ENCODE data around the gene CUEDC1. TPM values are rescaled to one million over a fixed set of nuclear protein-coding genes. Genes with fewer than 3 reads are reported as not detected.

Gene CUEDC1
- total and polyA plus RNA-seq, 2 of the 13 experiments (the other 11 are each of a cell fraction or from before 2014, with no cell fraction given) = 7.4 to 12.9 TPM

DNA sequence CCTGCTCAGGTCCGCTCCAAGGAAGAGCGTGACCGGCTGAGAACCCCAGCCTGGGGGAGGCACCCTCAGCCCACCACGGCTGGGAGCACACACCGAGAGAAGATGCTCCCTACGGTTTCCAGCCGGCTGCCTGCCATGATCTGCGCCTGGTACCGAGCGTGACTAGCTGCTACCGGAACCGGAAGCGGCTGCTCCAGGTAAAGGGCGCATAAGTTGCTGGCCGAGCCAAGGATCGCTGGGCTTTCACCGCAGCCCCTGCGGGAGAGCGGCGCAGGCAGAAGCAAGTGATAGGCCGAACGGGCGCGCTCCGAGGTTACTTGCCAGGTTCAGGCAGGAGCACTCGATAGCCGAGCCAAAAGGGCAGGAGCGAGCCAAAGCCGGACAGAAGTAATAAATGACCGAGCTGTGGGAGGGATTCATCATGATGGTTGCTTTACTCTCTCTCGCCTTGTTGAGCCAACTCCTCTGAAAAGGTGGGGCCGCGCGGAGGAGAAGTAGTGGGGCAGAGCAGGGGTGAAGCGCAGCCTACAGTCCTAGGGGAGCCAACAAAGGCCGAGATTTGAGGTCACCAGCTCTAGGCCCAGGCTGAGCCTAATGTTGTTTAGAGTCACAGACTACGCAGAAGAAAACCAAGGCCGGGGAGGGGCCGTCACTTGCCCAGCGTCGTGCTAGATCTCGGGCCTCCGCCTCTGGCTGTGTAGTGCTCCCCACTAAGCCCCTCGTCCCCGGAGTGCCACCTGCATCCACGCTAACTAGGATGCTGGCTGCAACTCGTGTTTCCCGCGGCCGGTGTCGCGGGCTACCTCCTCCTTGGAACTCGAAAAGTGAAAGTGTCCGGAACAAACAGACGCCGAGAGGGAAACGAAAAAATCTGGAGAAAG, 105.1 kb downstream of the CUEDC1 start, which contains the start of gene MRPS23 (continued):
- TF ChIP-seq EZH2 (conservative IDR thresholded peaks at IDR 0.05; ENCODE audit: low read depth, low read length) = no peak
- no peak for TF ChIP-seq PAF1 (CRISPR knock-in tag; IDR thresholded peaks at IDR 0.05)
- TF ChIP-seq ESRRA (CRISPR knock-in tag; IDR thresholded peaks at IDR 0.05; ENCODE audit: low read depth) = peak; percentile 88
- peak; percentile 99 for TF ChIP-seq ZC3H13 (CRISPR knock-in tag; IDR thresholded peaks at IDR 0.05)
- TF ChIP-seq, protein P1, sequence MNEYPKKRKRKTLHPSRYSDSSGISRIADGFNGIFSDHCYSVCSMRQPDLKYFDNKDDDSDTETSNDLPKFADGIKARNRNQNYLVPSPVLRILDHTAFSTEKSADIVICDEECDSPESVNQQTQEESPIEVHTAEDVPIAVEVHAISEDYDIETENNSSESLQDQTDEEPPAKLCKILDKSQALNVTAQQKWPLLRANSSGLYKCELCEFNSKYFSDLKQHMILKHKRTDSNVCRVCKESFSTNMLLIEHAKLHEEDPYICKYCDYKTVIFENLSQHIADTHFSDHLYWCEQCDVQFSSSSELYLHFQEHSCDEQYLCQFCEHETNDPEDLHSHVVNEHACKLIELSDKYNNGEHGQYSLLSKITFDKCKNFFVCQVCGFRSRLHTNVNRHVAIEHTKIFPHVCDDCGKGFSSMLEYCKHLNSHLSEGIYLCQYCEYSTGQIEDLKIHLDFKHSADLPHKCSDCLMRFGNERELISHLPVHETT (CRISPR knock-in tag; conservative IDR thresholded peaks at IDR 0.05) = peak; percentile 99
- TF ChIP-seq, protein P2, sequence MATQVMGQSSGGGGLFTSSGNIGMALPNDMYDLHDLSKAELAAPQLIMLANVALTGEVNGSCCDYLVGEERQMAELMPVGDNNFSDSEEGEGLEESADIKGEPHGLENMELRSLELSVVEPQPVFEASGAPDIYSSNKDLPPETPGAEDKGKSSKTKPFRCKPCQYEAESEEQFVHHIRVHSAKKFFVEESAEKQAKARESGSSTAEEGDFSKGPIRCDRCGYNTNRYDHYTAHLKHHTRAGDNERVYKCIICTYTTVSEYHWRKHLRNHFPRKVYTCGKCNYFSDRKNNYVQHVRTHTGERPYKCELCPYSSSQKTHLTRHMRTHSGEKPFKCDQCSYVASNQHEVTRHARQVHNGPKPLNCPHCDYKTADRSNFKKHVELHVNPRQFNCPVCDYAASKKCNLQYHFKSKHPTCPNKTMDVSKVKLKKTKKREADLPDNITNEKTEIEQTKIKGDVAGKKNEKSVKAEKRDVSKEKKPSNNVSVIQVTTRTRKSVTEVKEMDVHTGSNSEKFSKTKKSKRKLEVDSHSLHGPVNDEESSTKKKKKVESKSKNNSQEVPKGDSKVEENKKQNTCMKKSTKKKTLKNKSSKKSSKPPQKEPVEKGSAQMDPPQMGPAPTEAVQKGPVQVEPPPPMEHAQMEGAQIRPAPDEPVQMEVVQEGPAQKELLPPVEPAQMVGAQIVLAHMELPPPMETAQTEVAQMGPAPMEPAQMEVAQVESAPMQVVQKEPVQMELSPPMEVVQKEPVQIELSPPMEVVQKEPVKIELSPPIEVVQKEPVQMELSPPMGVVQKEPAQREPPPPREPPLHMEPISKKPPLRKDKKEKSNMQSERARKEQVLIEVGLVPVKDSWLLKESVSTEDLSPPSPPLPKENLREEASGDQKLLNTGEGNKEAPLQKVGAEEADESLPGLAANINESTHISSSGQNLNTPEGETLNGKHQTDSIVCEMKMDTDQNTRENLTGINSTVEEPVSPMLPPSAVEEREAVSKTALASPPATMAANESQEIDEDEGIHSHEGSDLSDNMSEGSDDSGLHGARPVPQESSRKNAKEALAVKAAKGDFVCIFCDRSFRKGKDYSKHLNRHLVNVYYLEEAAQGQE (IDR thresholded peaks at IDR 0.05; ENCODE audit: borderline replicate concordance in 1 of 2, low read depth in 1 of 2, low read length in 2 of 2) = peak in 1 of 2 experiments; percentile 65; a peak in 1 of 4 replicates
- no peak for TF ChIP-seq ZNF496 (CRISPR knock-in tag; IDR thresholded peaks at IDR 0.05; ENCODE audit: insufficient replicate concordance)
- peak; percentile 66; the same call in 1 of the 2 replicates for TF ChIP-seq TFAP4 (IDR thresholded peaks at IDR 0.05; ENCODE audit: borderline replicate concordance, low read depth)
- TF ChIP-seq MIXL1 (CRISPR knock-in tag; IDR thresholded peaks at IDR 0.05) = peak; percentile 94
- no peak; the same call in 1 of the 2 replicates for TF ChIP-seq ZNF569 (CRISPR knock-in tag; IDR thresholded peaks at IDR 0.05; ENCODE audit: borderline replicate concordance)
- TF ChIP-seq TEAD2 (CRISPR knock-in tag; IDR thresholded peaks at IDR 0.05) = no peak
- TF ChIP-seq, protein P3, sequence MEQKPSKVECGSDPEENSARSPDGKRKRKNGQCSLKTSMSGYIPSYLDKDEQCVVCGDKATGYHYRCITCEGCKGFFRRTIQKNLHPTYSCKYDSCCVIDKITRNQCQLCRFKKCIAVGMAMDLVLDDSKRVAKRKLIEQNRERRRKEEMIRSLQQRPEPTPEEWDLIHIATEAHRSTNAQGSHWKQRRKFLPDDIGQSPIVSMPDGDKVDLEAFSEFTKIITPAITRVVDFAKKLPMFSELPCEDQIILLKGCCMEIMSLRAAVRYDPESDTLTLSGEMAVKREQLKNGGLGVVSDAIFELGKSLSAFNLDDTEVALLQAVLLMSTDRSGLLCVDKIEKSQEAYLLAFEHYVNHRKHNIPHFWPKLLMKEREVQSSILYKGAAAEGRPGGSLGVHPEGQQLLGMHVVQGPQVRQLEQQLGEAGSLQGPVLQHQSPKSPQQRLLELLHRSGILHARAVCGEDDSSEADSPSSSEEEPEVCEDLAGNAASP (CRISPR knock-in tag; IDR thresholded peaks at IDR 0.05; ENCODE audit: borderline replicate concordance) = peak; percentile 92
- TF ChIP-seq, protein P4, sequence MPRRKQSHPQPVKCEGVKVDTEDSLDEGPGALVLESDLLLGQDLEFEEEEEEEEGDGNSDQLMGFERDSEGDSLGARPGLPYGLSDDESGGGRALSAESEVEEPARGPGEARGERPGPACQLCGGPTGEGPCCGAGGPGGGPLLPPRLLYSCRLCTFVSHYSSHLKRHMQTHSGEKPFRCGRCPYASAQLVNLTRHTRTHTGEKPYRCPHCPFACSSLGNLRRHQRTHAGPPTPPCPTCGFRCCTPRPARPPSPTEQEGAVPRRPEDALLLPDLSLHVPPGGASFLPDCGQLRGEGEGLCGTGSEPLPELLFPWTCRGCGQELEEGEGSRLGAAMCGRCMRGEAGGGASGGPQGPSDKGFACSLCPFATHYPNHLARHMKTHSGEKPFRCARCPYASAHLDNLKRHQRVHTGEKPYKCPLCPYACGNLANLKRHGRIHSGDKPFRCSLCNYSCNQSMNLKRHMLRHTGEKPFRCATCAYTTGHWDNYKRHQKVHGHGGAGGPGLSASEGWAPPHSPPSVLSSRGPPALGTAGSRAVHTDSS (CRISPR knock-in tag; conservative IDR thresholded peaks at IDR 0.05) = no peak; the same call in 1 of the 2 replicates
- peak; percentile 77 for TF ChIP-seq CEBPG (CRISPR knock-in tag; IDR thresholded peaks at IDR 0.05)
- TF ChIP-seq ZNF790 (CRISPR knock-in tag; IDR thresholded peaks at IDR 0.05; ENCODE audit: borderline replicate concordance) = peak; percentile 88
- TF ChIP-seq ZFP36L1 (CRISPR knock-in tag; IDR thresholded peaks at IDR 0.05) = peak; percentile 96
- TF ChIP-seq, protein P5, sequence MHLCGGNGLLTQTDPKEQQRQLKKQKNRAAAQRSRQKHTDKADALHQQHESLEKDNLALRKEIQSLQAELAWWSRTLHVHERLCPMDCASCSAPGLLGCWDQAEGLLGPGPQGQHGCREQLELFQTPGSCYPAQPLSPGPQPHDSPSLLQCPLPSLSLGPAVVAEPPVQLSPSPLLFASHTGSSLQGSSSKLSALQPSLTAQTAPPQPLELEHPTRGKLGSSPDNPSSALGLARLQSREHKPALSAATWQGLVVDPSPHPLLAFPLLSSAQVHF (CRISPR knock-in tag; IDR thresholded peaks at IDR 0.05) = peak; percentile 96; the same call in 1 of the 2 replicates
- peak; percentile 91 for TF ChIP-seq PHF8 (CRISPR knock-in tag; IDR thresholded peaks at IDR 0.05)
- TF ChIP-seq ZKSCAN5 (CRISPR knock-in tag; IDR thresholded peaks at IDR 0.05) = peak; percentile 19; the same call in 1 of the 2 replicates

Measured in HepG2 (cell line).